ENCODE results near the gene LACRT. TPM values are rescaled to one million over a fixed set of nuclear protein-coding genes. Genes with fewer than 3 reads are reported as not detected.
"Not testable (repeated sequence)": the region's sequence is repeated elsewhere in the genome, so short reads cannot be mapped to it uniquely, and the experiment has no call there.

LACRT gene, protein sequence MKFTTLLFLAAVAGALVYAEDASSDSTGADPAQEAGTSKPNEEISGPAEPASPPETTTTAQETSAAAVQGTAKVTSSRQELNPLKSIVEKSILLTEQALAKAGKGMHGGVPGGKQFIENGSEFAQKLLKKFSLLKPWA
- not detected in 2 replicates for total RNA-seq

DNA sequence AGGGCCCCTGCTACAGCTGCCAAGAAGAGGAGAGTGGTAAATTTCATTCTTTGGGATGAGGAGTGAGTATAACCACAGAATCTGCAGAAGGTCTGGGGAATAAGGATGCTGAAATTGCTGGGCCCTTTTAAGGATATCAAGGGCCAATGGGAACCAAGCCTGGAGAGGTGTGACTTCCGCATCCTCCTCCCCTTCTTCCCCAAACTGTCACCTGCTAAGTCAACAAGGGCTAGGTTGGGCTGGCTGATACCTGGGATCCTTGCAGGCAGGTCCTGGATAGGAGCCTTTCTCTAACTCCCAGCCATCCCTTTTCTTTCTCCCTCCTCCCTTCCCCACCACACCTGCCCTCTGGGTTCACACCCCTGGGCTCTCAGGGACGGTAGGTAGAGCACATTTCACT, at the start of gene LACRT:
Gene LACRT (minus strand): TSS at position 101 of the 400 bp plus-strand sequence. CDS start 54 bp downstream, at position 47.
- DNase-seq (ENCODE audit: low read depth, low spot score) = no peak

DNA sequence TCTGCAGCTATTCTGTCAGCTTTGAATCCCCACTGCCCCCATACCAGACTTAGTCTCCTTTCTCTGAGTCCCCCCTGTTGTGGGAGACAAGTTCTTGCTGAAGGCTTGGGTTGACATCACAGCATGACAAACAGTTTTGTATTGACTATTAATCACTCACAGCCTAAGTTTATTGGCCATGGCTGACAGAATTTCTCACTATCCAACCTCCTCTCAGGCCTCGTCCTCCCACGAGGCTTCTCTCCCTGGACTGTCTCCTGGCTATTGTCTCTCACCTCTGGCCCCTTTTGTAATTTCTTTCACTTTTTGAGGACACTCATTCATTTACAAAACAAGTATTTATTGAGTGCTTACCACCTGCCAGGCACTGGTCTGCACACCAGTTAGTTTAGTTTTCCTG, 48.7 kb upstream of the LACRT start:
- no peak for DNase-seq (ENCODE audit: low read depth, low spot score)

DNA sequence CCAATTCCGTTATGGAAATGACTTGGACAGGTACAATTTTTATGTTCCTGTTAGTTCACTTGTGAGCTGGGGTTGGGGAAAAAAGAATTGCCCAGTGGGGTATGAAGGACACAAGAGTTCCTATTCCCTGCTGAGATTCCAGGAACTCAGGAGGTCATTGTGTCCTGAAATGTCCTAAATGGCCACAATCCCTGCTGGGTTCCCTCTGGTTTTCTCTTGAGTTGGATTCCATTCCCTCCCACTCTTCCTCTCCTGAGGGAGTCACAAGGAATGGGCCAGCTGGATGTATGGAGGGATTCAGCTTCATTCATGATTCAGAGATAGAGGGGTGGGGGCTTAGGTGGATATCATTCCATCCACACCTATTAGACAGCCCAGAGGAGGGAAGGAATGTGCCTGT, 48.0 kb upstream of the LACRT start:
- no peak for DNase-seq (ENCODE audit: low read depth, low spot score)

DNA sequence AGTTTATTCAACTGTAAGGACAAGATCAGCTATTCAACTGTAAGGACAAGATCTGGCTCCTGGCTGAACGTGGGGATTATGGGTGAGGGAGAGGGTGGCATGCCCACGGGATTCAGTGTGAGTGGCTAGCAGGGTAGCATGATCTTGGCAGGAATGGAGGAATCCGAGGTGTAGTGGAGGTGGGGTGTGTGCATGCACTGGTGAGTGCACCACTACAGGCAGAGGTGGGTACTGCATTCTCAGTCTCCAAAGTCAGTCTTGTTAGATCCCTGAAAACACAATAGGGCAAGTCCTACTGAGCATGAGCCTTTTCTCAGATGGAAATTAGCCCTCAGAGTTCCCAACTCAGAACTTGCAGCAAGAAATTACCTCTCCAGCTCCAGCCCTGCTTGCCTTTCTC, 45.7 kb upstream of the LACRT start:
- DNase-seq (ENCODE audit: low read depth, low spot score) = no peak

DNA sequence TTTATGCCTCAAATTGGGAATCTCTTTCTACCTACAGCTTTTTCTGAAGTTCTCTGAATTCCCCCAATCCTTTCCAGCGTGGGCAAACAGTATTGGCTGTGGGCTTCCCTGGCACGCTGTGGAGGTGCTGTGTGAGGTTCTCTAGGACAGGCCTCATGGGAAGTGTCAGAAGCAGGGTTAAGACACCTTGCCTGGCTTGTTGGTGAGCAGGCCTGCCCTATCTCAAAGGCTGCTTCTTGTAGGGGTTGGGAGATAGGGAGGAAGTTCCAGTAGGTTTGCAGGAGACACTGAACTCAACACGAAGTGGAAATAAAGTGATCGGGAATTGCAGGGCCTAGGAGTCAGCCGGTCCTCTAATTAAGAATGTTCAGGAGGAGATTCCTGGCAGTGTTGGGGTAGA, 43.4 kb upstream of the LACRT start:
- DNase-seq (ENCODE audit: low read depth, low spot score) = no peak

DNA sequence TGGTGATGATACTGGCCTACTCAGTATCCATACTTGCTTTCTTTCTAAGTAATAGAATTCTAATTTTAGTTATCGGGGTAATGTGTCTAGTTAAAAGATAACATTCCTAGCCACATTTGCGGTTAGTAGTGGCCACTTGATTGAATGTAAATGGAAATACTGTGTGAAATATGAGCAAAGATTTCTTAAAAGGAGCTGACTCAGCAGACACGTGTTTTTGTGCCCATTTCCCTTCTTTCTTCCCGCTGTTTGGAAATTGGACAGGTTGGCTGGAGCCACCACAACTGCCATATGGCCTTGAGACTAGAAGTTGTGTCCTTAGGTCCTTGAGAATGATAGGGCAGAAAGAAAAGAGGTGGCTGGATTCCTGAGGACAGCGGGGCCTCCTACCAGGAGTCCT, 33.2 kb upstream of the LACRT start:
- DNase-seq (ENCODE audit: low read depth, low spot score) = no peak

DNA sequence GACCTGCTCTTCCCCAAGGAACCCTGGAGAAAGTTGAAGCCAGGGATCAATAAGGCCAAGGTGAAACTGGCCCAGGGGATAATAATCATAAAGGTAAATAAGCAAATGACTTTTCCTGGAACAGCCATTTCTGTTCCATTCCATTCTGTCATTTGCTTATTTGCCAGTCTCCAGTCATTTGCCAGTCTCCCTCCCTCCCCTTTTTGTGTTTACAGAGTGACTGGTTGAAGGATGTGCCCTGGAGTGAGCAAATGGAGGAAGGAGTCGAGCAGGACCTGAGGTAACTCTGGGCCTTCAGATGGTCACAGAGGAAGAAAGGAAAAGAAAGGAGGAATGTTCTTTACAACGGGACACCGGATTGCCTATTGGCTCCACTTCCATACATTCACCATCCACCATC, 31.3 kb upstream of the LACRT start:
- DNase-seq (ENCODE audit: low read depth, low spot score) = no peak

DNA sequence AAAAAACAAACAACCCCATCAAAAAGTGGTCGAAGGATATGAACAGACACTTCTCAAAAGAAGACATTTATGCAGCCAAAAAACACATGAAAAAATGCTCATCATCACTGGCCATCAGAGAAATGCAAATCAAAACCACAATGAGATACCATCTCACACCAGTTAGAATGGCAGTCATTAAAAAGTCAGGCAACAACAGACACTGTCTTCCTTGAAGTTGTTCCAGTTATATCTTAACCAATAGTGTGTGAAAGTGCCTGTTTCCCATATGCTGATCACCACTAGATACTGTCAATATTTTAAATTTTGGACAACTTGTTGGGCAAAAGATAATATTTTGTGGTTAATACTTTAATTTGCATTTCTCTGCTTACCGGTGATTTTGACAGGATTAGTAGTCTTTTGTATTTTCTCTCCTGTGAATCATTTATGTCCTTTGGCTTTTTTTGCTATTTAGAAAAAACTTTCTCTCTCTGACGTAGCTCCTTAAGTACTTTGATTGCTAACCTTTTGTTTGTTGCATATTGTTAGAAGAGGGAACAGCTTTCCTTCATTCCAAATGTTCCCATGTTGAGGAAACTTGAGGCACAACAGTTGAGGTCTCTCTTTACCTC, 30.4 kb upstream of the LACRT start:
- not testable (repeated sequence) for DNase-seq (ENCODE audit: low read depth, low spot score)

DNA sequence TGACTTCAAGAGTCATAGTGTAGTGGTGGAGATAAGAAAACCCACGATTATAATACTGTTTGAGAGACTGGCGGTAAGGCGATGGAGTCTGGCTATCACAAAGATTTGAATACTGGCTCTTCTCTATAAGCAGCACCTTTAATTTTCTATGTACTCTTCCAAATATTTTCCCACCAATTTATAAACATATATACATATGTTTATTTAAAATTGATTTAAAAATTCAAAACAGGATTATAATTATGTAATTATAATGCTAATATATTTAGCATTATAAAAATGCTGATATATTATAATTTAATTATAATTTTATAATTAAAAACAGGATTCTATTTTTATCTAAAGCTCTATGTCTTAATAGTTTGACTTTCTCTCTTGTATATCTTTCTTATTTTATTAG, 28.9 kb upstream of the LACRT start:
- DNase-seq (ENCODE audit: low read depth, low spot score) = no peak

DNA sequence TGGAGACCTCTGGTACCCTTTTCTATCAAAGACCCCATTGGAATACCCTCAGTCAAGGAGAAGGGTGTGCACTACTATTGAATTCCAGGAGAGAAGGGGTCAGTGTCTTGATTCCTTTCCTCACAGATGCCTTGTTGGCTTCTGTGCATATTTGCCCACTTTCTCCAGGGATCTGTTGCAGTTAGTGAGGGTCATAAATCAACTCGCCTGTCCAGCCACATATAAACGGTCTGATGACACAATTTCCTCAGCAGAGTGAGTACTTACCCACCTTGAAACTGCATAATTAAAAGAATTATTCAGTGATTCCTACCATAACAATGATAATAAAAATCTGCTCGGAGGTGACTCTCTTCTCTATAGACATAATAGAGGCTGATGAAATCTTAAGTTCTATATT, 27.3 kb upstream of the LACRT start:
- DNase-seq (ENCODE audit: low read depth, low spot score) = no peak

DNA sequence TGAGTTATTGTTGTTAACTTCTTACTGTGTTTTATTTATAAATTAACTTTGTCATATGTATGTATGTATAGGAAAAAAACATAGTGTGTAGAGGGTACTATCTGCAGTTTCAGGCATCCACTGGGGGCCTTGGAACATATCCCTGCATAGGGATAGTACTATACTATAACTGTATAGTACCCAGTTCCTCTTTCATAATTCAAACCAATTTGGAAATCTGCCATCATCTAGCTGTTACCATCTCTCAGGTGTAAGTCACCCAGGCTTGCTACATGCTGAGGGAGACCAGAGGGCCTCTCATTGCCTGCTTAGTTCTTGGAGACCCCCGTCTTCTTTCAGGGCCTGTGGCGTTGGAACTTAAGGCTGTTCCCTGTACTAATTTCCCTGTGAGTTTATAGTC, 26.4 kb upstream of the LACRT start:
- DNase-seq (ENCODE audit: low read depth, low spot score) = no peak

DNA sequence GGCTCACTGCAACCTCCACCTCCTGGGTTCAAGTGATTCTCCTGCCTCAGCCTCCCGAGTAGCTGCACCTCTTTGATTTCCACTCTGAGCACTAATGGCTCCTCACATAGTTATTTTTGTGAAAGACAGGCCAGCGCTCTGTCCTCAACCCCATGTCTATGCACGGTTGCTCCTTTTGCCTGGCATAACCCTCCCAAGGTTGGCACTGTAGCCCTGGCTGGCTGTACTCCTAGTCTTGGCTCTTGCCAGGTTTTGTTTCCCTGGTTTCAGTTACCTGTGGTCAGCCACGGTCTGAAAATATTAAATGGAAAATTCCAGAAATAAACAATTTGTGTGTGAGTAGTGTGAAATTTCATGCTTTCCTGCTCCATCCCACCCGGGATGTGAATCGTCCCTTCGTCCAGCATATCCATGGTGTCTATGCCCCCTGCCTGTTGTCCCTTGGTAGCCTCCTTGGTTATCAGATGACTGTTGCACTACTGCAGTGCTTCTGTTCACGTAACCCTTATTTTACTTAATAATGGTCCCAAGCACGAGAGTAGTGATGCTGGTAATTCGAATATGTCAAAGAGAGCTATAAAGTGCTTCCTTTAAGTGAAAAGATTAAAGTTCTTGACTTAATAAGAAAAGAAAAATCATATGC, 25.7 kb upstream of the LACRT start:
- no peak for DNase-seq (ENCODE audit: low read depth, low spot score)

DNA sequence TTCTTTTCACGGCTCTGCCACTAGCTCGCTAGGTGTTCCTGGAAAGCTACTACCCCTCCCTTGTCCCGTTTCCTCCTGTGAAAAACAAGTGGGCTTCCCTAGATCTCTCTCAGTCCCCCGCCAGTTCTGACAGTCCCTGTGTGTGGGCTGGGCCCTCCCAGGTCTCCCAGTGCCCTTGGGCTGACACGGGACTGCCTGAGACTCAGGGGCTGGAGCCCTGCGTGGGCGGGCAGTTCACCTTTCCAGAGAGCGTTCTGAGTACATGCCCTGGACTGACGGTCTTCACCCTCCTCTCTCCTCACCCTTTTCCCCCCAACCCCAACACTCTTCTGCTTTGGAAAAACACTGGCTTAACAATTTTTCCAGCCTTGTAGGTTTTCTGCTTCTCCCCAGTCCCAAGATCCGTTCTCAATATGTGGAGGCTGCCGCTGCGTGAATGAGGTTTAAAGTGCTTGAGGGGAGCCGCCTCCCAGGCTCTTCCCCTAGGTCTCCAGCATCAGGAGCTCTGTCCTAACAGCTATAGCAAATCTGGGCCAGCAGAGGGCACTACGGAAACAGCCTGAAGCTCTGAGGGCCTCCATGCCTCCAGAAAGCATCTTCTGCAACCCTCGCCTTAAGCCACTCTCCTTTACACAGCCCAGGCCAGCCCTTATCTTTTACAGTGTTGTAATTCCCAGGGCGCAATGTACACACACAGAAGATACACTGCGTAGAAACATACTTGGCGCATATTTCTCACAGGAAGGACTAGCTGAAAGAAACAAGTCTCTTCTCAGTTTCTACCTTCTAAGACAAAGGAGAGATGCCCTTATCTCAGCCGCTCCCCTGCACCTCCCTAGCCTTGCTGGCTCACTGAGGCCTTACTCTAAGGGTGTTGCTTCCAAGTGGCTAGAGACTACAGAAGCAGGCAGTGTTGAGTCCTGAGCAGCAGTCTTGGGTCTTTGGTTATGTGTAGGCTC, 23.9 kb upstream of the LACRT start:
- DNase-seq (ENCODE audit: low read depth, low spot score) = peak; percentile 7

DNA sequence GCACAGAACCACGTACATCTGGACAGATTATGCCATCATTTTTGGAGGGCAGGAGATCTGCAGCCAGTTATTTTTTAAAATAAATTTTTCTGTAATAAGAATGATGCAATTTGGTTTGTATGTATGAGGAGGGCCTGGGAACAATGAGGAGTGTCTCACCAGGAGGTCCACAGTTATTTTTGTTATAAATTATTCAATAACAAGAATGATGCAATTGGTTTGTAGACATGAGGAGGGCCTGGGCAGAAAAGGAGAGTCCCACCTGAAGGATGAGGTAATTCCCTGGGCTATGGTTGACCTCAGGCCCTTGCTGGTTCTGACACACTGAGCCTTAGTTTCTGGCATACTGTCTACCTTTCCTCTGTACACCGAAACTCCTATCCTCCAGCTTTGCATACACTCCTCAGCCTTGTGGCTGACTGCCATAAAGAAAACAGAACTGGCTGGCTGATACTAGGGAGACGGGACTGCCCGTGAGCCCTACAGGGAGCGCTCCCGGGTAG, 22.5 kb upstream of the LACRT start:
- no peak for DNase-seq (ENCODE audit: low read depth, low spot score)

DNA sequence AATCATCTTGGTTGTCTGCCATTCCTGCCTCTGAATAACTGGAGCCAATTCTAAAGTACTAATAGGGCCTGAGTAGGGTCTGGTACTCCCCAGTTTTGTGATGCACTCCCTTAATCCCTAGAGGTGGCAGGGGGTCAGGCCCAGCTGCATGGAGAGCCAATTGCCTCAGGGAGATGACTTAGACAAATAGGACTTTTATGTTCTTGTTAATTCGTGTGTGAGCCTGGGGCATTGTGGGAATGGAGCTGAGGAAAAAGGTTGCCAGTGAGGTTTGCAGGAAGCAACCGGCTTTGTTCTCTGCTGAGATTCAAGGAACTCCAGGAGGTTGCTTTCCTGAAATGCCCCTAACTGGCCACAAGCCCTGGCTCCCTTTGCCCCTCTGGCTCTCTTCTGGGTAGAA, 20.2 kb upstream of the LACRT start:
- no peak for DNase-seq (ENCODE audit: low read depth, low spot score)

DNA sequence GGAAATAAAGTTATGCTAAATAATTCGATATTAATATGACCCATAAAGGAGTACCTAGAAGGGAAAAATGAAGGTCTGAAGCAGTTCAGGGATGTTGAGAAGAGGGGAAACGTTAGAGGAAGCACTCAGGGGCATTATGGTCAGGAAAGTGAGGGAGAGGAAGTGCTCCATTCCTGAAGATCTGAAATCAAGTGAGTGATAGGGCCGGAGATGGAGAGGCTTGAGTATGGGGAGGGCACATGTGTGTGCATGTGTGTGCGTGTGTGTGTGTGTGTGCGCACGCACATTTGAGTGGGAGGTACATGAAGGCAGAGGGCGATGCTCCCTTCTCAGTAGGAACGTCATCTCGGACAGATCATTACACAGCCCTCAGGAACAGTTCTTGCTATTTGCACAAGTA, 18.3 kb upstream of the LACRT start:
- no peak for DNase-seq (ENCODE audit: low read depth, low spot score)

DNA sequence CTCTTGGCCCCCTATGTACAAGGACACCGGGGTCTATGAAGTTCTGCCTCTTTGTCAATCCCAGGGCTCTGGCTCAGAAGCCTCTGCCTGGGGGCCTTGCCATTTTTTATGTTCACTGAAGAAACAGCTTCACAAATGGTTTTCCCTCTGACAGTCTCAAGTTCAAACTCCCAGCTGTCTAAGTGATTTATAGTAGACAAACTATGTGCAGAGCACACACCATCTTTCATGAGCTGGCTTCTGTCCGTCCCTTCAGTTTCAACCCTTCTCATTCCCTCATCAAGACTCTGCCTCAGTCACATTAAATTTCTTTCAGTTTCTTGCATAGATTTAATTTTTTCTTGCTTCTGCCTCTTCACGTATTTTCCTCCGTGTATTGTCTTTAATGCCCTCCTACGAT, 16.2 kb upstream of the LACRT start:
- no peak for DNase-seq (ENCODE audit: low read depth, low spot score)

DNA sequence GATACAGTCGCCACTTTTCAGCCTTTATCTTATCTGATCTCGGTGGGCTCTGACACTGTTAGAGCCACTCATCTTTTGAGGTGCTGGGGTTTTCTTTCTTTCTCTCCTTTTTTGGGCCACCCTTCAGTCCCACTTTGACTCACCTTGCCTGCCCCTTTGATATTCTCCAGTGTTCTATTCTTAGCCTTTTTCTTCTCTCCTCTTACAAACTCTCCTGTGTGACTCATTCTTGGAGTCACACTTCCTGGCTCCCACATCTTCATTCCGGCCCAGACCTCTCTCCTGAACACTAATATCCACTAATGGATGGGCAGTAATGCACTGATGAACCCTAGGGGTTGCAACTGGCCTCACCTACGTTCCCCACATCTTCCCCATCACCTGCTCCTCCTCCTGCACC, 15.7 kb upstream of the LACRT start:
- DNase-seq (ENCODE audit: low read depth, low spot score) = no peak

DNA sequence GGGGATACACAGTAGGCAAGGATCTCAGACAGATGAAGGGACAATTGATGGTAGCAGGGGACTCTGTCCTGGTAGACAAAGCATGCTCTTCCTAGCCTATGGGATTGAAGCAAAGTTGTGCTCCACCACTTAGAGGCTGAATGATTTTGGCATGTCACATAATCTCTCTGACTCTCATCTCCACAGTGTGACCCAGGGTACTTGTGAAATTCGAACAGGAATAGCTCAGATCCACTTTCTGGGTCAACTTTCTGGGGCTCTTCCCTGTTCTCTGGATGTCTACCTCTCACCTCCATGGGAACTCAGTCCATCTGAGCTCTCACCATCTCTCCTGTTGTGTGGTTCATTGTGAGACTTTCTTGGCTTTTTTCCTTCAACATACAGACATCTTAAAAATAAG, 15.1 kb upstream of the LACRT start:
- DNase-seq (ENCODE audit: low read depth, low spot score) = no peak

DNA sequence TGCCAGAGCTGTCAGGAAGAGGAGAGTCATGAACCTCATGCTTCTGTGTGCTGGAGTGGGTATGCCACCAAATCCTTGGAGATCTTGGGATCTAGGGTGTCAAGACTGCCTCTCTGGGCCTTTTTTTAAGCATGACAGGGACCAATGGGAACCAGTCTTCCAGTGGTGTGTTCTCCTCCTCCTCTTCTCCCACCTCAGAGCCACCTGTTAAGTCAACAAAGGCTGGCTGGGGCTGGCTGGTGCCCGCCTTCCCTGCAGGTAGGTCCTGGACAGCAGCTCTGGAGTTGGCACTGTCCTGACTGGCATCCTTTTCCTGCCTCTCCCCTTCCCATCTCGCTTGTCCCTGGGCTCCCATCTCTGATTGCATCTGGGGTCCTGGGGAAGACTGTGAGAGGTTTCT, 13.6 kb upstream of the LACRT start, which contains the start of gene DCD:
Gene DCD (minus strand): TSS at position 101 of the 400 bp plus-strand sequence. CDS start 62 bp downstream, at position 39.
- no peak for DNase-seq (ENCODE audit: low read depth, low spot score)

DNA sequence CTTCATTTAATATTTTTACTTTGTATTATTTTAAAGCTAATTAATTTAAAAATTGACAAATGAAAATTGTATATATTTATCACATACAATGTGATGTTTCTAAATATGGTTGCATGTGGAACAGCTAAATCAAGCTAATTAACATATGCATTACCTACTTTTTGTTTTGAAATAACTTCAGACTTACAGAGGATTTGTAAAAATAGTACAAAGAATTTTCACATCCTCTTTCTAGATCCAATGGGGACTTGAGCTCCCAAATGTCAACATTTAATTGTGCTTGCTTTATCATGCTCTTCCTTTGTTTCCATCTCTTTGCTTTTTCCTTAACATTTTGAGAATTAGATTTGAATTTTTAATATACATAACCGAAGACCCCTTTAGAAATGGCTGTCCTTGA, 6.9 kb upstream of the LACRT start:
- DNase-seq (ENCODE audit: low read depth, low spot score) = no peak

DNA sequence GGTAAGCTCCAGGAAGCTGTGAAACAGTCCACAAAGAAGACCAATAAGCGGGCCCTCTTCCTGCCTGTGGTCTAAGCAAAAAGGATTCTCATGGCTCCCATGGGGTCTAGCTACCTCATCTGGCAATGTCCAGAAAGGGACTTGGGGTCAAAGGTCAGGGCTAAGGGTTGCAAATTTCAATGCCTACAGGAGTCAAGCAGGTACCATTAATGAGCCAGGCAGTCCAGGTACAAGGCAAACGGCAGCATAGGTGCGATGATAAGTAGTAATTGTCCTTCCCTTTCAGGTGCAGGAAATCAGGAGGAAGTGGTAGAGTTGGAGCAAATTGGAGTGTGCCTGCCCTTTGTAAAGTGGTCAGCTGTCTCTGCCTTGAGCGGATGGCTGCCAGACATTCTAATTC, 6.4 kb upstream of the LACRT start:
- no peak for DNase-seq (ENCODE audit: low read depth, low spot score)
